Stimulated activated CD4-positive, alpha-beta T cell treated with anti-CD3 and anti-CD28 coated beads, Interleukin-4, amount 100 ng/mL, for 48 hours (primary cell): ENCODE measurements around the gene CD79B.
"Not testable (repeated sequence)": the region's sequence is repeated elsewhere in the genome, so short reads cannot be mapped to it uniquely, and the experiment has no call there.

Source experiments
- DNase-seq, 2 donors: peaks; one replicate each; pipeline ENCODE4 v3.0.0-alpha.2; 2020; ENCODE audit warnings: low read depth in 2 of 2

Gene CD79B

DNA sequence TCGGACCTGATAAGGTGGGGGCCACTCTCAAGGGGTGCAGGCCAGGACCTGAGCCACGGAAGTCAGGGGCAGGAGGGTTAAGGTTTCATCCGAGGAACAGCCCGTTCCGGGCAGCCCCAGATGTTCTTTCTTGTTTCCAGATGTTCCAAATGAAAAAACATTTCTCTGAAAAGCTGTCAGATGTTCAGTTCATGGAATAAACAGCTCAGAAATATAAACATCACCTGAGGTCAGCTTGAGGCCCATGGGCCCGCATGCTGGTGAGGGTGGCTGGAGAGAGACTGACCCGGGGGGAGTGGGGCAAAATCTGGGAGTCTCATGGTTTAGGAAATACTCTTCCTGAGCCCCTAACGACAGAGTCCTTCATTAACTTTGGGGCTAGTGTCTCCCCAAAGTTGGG is 1.5 kb upstream of the CD79B start:
- no peak for DNase-seq

DNA sequence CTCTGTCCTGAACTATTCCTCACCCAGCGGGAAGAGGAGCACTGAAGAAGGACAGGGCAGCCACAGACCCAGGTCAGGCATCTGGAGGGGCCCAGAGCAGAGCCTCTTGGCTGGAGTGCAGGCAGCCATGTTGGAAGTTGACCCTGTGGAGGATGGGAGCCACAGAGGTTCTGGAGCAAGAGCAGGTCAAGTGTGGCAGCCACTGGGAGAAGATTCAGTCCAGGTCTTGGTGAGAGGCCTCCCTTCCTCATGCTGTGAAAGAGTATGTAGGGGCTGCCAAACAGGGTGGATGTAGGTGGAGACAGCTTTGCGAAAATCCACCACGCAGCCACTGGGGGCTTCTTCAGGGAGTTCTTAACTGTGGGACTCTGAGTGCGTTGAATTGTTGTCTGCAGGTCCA is 590 bp upstream of the CD79B start:
- DNase-seq = no peak

DNA sequence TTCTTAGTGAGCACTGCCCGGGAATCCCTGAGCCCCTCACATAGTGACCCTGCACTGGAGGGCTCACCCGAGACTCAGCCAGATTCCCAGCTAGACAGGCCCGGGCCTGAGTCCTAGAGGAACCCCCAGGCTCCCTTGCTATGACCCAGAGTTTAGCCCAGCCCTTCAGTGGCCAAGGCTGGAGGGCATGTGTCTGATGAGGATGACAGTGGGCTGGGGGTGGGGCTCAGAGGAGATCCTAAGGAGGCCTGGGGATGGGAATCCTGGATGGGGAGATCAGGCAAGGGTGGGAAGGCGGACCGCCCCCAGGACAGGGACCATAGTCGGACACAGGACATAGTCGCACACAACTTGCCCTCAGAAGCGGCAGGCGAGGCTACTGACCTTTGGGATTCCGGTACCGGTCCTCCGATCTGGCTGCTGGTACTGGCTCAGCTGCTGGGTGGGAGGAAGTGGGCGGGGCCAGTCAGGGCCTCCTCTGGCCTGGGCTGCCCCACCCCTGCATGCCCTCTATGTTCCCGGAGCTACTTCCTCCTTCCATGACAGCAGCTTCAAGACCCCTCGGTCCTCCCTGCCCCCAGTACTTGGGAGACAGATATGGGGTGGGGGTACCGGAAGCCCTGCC is 1.1 kb downstream of the CD79B start:
- DNase-seq = peak; percentile 43 to 57

DNA sequence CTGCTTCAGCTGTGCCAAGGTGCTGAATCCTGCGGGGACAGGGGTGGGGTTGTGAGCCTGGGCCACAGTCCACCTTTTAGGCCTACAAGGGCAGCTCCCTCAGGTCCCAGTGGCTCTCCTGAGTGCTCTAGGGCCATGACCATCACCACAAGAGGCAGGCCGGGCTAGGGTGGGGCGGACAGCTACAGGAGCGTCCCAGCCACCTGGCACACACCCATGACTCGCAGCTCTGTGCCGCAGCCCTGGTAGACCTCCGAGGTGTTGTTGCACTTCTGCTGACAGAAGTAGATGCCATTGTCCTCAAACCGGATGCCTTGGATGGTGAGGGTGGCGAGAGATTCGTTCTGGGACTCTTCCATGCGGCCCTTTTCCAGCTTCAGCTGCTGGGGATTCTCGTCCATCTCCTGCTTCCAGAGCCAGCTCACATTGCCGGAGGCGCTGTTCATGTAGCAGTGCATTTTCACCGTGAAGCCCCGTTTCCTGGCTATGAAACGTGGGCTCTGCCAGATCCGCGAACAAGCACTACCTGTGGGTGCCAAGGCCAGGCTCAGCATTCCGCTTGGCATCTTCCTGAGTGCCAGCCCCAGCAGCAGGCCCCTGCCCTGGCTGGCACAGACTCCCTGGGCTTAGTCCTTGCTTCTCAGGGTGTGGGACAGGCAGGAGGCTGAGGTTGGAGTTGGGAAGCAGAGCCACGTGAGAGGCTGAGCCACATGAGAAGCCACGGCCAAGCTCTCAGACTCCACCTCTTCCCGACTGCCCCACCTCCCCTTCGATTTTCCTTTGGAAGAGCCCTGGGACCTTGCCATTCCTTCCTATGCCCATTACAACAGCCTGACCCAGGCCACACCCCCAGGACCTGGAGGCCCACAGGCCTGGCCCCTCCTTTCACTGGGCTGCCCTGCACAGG is 2.0 kb downstream of the CD79B start:
- DNase-seq = no peak

DNA sequence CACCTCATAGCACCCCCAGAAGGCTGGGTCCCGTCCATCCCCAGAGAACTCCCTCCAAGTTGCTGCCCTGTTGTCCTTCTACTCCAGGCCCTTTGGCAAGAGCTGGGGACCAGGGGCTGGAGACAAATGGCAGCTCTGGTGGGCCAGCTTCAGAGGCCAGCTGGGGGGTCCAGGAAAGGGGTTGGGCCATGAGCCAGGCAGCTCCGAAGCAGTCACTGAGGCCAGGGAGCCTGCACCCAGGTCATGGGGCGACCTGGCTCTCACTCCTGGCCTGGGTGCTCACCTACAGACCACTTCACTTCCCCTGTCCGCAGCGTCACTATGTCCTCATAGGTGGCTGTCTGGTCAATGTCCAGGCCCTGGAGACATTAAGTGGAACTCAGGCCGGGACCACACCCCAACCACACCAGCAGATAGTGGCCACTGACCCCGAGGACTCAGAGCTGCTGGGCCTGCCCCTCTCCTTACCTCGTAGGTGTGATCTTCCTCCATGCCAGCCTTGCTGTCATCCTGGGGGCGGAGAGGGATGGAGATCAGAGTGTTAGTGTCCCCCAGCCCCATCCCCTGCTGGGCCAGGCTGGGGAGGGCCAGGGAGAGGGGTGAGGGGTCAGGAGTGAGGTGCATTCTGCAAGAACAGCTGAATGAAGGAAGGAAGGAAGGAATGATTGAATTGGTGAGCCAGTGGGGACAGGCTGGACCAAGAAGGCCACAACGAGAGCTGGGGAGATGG is 3.0 kb downstream of the CD79B start:
- no peak for DNase-seq

DNA sequence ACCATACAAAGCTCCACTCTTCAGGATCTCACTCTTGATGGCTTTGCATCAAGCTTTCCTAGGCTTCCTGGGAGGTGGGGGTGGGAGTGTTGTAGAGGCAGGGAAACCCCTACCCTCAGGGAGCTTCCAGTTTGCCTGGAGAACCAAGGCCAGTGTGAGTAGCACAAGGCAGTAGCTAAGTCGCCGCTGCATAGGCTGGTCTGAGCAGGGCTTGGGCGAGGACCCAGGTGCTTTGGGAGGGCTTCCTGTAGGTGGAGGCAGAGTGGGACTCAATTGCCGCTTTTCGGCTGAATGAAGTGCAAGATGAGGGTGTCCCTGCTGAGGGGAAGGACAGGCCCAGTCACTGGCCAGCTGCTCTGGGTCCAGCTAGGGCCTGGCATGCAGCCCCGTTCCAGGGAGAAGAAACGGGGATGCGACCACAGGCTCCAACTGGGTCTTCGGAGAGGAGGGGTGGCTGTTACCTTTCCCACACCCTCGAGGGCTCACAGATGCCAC is 3.9 kb downstream of the CD79B start:
- DNase-seq = no peak

DNA sequence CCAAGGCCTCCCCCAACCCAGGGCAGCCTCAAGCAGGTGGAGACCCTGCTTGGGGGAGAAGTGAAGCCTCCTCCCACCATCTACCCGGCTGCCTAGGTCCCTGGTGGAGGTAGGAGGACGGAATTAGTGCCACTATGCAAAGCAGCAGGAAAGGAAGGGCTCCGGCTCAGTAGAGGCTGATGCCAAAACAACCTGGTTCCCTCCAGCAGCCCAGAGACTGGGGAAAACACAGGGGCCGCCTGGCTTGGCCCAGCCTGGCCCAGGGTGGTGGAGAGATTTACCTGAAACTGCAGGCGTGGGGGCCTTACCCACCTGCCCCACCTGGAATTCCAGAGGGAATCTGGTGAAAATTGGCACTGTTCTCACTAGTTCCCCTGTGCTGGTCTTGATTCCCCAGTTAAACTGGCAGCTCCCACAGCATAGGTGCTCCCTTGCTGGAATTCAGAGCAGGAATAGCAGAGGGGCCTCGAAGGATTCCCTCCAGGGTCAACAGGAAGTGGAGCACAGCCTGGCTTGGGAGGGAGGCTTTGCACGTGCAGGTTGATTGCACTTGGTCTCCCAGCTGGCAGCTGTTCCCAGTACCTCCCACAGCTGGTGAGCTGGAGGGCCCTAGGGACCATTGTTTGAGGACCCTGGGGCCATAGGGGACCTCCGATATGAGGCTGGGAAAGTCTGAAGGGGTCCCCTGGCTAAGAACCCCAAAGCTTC is 4.5 kb downstream of the CD79B start:
- DNase-seq = no peak

DNA sequence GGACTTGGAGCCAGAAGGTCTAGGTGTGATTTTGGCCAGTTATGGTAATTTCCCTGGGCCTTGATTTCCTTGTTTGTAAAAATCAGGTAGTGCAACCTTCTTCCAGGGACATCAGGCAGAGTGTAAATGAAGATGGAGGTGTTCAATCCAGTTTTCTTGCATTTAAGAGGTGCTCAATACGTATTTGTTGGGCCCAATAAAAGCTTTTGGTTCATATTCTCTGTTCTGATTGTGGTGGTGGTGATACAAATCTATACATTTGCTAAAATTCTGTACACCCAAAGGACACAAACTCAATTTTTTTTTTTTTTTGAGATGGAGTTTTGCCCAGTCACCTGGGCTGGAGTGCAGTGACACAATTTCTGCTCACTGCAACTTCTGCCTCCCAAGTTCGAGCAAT is 6.0 kb downstream of the CD79B start:
- DNase-seq = no peak

DNA sequence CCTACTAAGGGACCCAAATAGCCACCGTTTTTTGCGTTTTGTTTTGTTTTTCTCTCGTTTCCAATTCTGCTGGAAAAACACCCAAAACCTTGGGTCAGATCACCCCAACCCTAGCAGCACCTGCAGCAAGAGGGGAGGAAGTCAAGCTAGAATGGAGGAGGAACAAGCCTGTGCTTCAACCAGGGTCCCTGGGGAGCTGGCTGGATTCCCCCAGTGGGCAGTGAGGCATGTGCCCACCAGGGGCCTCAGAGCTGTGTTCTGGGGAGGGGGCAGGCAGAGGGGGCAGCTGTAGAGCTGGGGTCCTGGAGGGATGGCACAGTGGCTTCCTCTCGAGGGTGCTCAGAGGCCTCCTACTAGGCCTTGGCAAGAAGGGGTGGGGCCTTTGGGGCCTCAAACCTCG is 6.5 kb downstream of the CD79B start:
- no peak for DNase-seq

DNA sequence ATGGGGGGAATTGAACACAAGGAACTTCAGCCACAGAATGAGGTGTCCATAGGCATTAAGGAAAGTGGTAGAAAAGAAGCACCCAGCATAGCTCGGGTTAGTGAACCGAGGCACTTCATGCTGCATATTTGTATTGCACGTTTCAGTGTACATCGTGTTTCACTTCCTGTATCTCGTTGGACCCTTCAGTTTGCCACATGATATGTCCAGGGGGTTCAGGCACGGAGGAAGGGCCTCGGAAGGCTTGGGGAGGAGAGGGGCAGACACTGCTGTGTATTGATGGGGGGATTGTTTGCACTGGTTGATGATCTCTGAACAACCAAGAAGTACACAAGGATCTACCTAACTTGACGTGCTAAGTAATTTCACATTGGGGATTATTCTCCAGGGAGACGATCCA is 9.7 kb downstream of the CD79B start:
- DNase-seq = not testable (repeated sequence)

DNA sequence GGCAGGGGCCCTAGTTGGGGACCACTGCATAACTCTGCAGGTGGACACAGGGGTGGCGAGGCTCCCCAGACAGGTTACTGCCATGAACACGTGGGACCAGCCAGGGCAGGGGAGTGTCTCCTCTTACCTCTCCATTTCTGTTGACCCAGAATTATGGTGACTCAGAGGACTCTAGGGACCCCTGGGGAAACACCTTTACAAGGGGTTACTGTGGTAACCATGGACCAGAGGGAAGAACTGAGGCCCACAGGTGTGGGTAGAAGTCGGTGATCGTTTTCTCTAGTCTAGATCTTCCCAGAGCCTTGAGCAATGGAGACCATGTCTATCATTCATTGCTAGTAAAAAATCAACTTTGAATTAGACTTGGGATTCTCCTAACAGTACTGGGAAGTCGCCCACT is 11.4 kb downstream of the CD79B start:
- not testable (repeated sequence) for DNase-seq

DNA sequence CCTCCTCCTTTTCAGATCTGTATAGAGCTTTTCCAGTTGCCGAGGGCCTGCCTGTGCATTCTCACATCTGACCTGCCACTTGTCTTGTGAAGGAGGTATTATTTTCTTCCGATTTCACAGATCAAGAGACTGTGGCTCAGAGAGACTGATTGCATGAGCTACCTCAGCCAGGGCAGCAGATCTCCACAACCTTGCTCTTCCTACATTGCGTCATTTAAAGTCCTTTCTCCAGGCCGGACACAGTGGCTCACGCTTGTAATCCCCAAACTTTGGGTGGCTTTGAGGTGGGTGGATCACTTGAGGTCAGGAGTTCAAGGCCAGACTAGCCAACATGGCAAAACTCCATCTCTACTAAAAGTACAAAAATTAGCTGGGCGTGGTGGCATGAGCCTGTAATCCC is 12.1 kb downstream of the CD79B start:
- not testable (repeated sequence) for DNase-seq

DNA sequence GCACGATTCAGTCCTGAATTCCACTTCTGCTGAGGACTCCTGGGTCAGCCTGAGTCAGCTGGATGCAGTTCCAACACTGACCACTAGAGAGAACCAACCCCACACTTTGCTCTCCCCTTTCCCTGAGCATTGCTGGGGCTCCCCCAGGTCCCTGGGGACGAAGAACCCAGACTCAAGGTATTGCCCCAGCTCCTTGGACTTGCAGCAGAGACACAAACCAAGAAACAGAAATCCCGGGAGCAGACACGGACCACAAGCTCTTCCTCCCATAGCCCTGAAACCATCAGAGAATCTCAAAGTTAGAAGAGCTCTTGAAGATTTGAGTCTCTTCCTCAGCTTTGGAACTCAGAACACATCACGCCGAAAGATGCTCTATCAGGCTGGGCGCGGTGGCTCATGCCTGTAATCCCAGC is 12.8 kb downstream of the CD79B start:
- DNase-seq = peak; percentile 62 to 68

DNA sequence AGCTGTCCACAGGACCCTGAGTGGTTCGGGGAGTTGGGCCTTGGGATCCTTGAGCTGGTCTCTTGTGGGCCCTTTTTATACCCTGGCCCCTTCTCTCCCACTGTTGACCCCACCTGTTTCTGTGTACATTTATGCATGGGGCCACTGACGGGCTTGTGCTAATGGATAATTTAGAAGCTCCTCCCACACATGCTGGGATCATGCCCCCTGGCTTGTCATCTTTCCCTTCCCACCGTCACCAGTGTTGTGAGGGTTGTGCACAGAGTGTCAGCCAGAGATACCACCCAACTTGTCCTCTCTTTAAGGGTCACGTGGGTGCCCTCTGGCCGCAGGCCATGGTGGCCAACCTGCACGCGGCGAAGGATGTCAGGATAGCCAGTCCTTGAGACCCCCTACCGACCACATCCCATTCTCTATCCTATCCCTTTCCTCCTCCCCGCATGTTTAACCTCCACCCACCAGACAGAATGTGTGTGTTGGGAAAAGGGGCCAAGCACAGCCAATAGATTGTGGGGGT is 13.3 kb downstream of the CD79B start, which contains the start of gene GH1:
Gene GH1 (minus strand): TSS at position 51 of the 517 bp plus-strand sequence. CDS start 63 bp downstream, outside the sequence.
- DNase-seq = not testable (repeated sequence)

DNA sequence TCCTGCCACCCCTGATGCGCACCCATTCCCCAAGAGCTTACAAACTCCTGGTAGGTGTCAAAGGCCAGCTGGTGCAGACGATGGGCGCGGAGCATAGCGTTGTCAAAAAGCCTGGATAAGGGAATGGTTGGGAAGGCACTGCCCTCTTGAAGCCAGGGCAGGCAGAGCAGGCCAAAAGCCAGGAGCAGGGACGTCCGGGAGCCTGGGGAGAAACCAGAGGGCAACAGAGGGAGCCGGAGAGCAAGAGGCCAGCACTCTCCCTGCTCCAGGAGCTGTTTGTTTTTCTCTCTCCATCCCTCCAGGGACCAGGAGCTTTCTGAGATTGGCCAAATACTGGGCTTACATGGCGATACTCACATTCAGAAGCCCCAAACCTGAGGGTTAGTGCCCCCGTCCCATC is 13.8 kb downstream of the CD79B start:
- DNase-seq = no peak

DNA sequence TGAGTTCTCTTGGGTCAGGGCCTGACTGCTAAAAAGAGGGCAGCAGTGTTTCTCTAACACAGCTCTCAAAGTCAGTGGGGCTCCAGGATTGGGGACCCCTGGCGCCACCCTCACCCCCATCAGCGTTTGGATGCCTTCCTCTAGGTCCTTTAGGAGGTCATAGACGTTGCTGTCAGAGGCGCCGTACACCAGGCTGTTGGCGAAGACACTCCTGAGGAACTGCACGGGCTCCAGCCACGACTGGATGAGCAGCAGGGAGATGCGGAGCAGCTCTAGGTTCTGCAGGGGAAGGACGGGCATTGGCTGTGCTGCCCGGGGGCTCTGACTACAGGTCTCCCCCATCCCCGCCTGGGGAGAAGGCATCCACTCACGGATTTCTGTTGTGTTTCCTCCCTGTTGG is 14.5 kb downstream of the CD79B start:
- no peak for DNase-seq

DNA sequence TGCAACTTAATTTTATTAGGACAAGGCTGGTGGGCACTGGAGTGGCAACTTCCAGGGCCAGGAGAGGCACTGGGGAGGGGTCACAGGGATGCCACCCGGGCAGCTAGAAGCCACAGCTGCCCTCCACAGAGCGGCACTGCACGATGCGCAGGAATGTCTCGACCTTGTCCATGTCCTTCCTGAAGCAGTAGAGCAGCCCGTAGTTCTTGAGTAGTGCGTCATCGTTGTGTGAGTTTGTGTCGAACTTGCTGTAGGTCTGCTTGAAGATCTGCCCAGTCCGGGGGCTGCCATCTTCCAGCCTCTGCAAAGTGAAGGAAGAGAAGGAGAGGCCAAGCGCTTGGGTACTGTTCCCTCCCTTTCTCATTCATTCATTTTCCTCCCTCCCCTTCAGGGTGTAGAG is 14.9 kb downstream of the CD79B start:
- not testable (repeated sequence) for DNase-seq

DNA sequence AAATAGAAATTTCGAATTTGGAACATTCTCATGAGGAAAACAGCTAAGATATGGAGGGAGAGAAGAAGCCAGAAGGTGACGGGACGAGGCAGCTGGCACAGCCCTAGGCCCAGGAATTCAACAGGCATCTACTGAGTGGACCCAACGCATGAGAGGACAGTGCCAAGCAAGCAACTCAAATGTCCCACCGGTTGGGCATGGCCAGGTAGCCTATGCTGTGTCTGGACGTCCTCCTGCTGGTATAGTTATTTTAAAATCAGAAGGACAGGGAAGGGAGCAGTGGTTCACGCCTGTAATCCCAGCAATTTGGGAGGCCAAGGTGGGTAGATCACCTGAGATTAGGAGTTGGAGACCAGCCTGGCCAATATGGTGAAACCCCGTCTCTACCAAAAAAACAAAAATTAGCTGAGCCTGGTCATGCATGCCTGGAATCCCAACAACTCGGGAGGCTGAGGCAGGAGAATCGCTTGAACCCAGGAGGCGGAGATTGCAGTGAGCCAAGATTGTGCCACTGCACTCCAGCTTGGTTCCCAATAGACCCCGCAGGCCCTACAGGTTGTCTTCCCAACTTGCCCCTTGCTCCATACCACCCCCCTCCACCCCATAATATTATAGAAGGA is 15.5 kb downstream of the CD79B start:
- no peak for DNase-seq

DNA sequence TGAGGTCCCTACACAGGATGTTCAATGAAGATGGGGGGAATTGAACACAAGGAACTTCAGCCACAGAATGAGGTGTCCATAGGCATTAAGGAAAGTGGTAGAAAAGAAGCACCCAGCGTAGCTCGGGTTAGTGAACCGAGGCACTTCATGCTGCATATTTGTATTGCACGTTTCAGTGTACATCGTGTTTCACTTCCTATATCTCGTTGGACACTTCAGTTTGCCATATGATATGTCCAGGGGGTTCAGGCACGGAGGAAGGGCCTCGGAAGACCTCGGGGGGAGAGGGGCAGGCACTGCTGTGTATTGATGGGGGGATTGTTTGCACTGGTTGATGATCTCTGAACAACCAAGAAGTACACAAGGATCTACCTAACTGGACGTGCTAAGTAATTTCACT is 16.4 kb downstream of the CD79B start:
- not testable (repeated sequence) for DNase-seq

DNA sequence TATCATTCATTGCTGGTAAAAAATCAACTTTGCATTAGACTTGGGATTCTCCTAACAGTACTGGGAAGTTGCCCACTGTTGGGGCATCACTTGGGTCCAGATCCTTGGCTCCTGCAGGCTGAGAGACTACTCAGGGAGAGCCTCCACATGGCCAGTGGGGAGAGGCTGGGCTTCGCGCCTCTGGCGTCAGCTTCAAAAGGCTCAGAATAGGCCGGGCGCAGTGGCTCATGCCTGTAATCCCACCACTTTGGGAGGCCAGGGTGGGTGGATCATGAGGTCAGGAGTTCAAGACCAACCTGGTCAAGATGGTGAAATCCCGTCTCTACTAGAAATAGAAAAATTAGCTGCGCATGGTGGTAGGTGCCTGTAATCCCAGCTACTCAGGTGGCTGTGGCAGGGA is 17.7 kb downstream of the CD79B start:
- no peak for DNase-seq

DNA sequence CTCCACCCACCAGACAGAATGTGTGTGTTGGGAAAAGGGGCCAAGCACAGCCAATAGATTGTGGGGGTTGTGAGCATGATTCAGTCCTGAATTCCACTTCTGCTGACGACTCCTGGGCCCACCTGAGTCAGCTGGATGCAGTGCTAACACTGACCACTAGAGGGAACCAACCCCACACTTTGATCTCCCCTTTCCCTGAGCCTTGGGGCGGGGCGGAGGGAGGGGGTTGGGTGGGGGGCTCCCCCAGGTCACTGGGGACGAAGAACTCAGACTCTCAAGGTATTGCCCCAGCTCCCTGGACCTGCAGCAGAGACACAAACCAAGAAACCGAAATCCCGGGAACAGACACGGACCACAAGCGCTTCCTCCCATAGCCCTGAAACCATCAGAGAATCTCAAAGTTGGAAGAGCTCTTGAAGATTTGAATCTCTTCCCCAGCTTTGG is 20.5 kb downstream of the CD79B start:
- DNase-seq = peak; percentile 49 to 63
